Measurements from ENCODE around the gene SLC39A11. TPM values are rescaled to one million over a fixed set of nuclear protein-coding genes. Genes with fewer than 3 reads are reported as not detected.

SLC39A11 gene
- total RNA-seq, 1 donor from 2014 or later, result 21.5 TPM

GRCh38 chr17:72998343-72998742 lies 94.1 kb downstream of the SLC39A11 start:
- TF ChIP-seq CTCF (IDR thresholded peaks at IDR 0.05; ENCODE audit: insufficient read depth, low read depth, low read length), result no peak
- no peak for TF ChIP-seq EZH2 (IDR thresholded peaks at IDR 0.05; ENCODE audit: insufficient read depth, low read length)
- no peak overlapping the region for H2AFZ ChIP-seq (ENCODE audit: low read depth, low read length)
- Mint-ChIP-seq H3K36me3 (ENCODE audit: low read depth, unreplicated experiment) (peaks cover 13% of the 10 kb centered on the region), H3K27ac (ENCODE audit: unreplicated experiment) (no peak overlapping the region), H3K9me3 (ENCODE audit: unreplicated experiment) (peaks cover 9% of the 10 kb centered on the region), H3K27me3 (ENCODE audit: low read depth, unreplicated experiment) (no peaks in the 10 kb centered on the region), H3K4me1 (ENCODE audit: low read depth, unreplicated experiment) (no peaks in the 10 kb centered on the region), H3K4me3 (ENCODE audit: unreplicated experiment) (no peak overlapping the region)
- H3K36me3 ChIP-seq (ENCODE audit: insufficient read depth, low read length), result no peaks in the 10 kb centered on the region
- H3K4me1 ChIP-seq (ENCODE audit: insufficient read depth, low read length), result no peaks in the 10 kb centered on the region
- H3K9me3 ChIP-seq (ENCODE audit: insufficient read depth, low read depth, low read length), result no peaks in the 10 kb centered on the region
- no peak for DNase-seq (ENCODE audit: low read depth)
- H3K4me2 ChIP-seq (ENCODE audit: low read length), result no peak overlapping the region
- no peak overlapping the region for H3K27ac ChIP-seq (ENCODE audit: low read depth, low read length)
- H3K9ac ChIP-seq (ENCODE audit: low read length), result no peak overlapping the region
- no peaks in the 10 kb centered on the region for H3K27me3 ChIP-seq (ENCODE audit: insufficient read depth, low read length)
- no peak overlapping the region for H3K4me3 ChIP-seq (ENCODE audit: insufficient read depth, low read depth, low read length)
- no peaks in the 10 kb centered on the region for H4K20me1 ChIP-seq (ENCODE audit: insufficient read depth, low read length)
- H3K79me2 ChIP-seq (ENCODE audit: insufficient read depth, low read length), result no peaks in the 10 kb centered on the region
- no peak for FAIRE-seq

- Histone ChIP-seq H3K4me1 (ENCODE audit: insufficient read depth, low read length) (no peaks in the 10 kb centered on the region), H3K4me3 (ENCODE audit: insufficient read depth, low read depth, low read length) (no peak overlapping the region), H3K79me2 (ENCODE audit: insufficient read depth, low read length) (no peaks in the 10 kb centered on the region), H2AFZ (ENCODE audit: low read depth, low read length) (no peak overlapping the region), H4K20me1 (ENCODE audit: insufficient read depth, low read length) (no peaks in the 10 kb centered on the region), H3K9ac (ENCODE audit: low read length) (no peak overlapping the region), H3K27ac (ENCODE audit: low read depth, low read length) (no peak overlapping the region), H3K36me3 (ENCODE audit: insufficient read depth, low read length) (no peaks in the 10 kb centered on the region), H3K27me3 (ENCODE audit: insufficient read depth, low read length) (no peaks in the 10 kb centered on the region), H3K9me3 (ENCODE audit: insufficient read depth, low read depth, low read length) (no peaks in the 10 kb centered on the region), H3K4me2 (ENCODE audit: low read length) (no peak overlapping the region)
- Mint-ChIP-seq H3K9me3 (ENCODE audit: unreplicated experiment) (peaks cover 9% of the 10 kb centered on the region), H3K27me3 (ENCODE audit: low read depth, unreplicated experiment) (no peaks in the 10 kb centered on the region), H3K27ac (ENCODE audit: unreplicated experiment) (no peak overlapping the region), H3K36me3 (ENCODE audit: low read depth, unreplicated experiment) (peaks cover 11% of the 10 kb centered on the region), H3K4me1 (ENCODE audit: low read depth, unreplicated experiment) (no peaks in the 10 kb centered on the region), H3K4me3 (ENCODE audit: unreplicated experiment) (no peak overlapping the region)
- no peak for TF ChIP-seq CTCF (IDR thresholded peaks at IDR 0.05; ENCODE audit: insufficient read depth, low read depth, low read length)
- TF ChIP-seq EZH2 (IDR thresholded peaks at IDR 0.05; ENCODE audit: insufficient read depth, low read length), result no peak
- FAIRE-seq, result no peak
- DNase-seq (ENCODE audit: low read depth), result peak; percentile 85
Measured at GRCh38 chr17:72997559-72997958, 94.9 kb downstream of the SLC39A11 start.

- TF ChIP-seq EZH2 (IDR thresholded peaks at IDR 0.05; ENCODE audit: insufficient read depth, low read length) (no peak), CTCF (IDR thresholded peaks at IDR 0.05; ENCODE audit: insufficient read depth, low read depth, low read length) (no peak)
- H3K36me3 ChIP-seq (ENCODE audit: insufficient read depth, low read length), result no peaks in the 10 kb centered on the region
- H3K4me2 ChIP-seq (ENCODE audit: low read length), result no peak overlapping the region
- Mint-ChIP-seq H3K27ac (ENCODE audit: unreplicated experiment) (no peak overlapping the region), H3K4me3 (ENCODE audit: unreplicated experiment) (no peak overlapping the region), H3K27me3 (ENCODE audit: low read depth, unreplicated experiment) (no peaks in the 10 kb centered on the region), H3K9me3 (ENCODE audit: unreplicated experiment) (peaks cover 9% of the 10 kb centered on the region), H3K4me1 (ENCODE audit: low read depth, unreplicated experiment) (no peaks in the 10 kb centered on the region), H3K36me3 (ENCODE audit: low read depth, unreplicated experiment) (peaks cover 11% of the 10 kb centered on the region)
- no peak overlapping the region for H3K4me3 ChIP-seq (ENCODE audit: insufficient read depth, low read depth, low read length)
- H3K27ac ChIP-seq (ENCODE audit: low read depth, low read length), result no peak overlapping the region
- DNase-seq (ENCODE audit: low read depth) (no peak), FAIRE-seq (no peak)
- no peak overlapping the region for H3K9ac ChIP-seq (ENCODE audit: low read length)
- no peak overlapping the region for H2AFZ ChIP-seq (ENCODE audit: low read depth, low read length)
- no peaks in the 10 kb centered on the region for H3K9me3 ChIP-seq (ENCODE audit: insufficient read depth, low read depth, low read length)
- no peaks in the 10 kb centered on the region for H3K27me3 ChIP-seq (ENCODE audit: insufficient read depth, low read length)
- H3K79me2 ChIP-seq (ENCODE audit: insufficient read depth, low read length), result no peaks in the 10 kb centered on the region
- no peaks in the 10 kb centered on the region for H3K4me1 ChIP-seq (ENCODE audit: insufficient read depth, low read length)
- H4K20me1 ChIP-seq (ENCODE audit: insufficient read depth, low read length), result no peaks in the 10 kb centered on the region
Measured at GRCh38 chr17:72996791-72997190, 95.7 kb downstream of the SLC39A11 start.

Measured in astrocyte (in vitro differentiated cells and primary cell).